ENCODE results near the gene CRYBA1. TPM values are rescaled to one million over a fixed set of nuclear protein-coding genes. Genes with fewer than 3 reads are reported as not detected.
A peak's percentile ranks its signal among the peaks of the same experiment; 100 is the strongest.
"Not testable (repeated sequence)": the region's sequence is repeated elsewhere in the genome, so short reads cannot be mapped to it uniquely, and the experiment has no call there.

Gene CRYBA1
- total RNA-seq (2022) (not detected in 2 replicates), Bru-seq, nascent RNA (not detected), BruChase-seq, experiment 1, labeled RNA remaining after a 6-hour chase (not detected), BruChase-seq, experiment 2, labeled RNA remaining after a 2-hour chase (not detected)
- long read RNA-seq, result 0 reads

GRCh38 chr17:29246628-29247027, at the start of gene CRYBA1:
Gene CRYBA1, plus strand, starts transcription at chr17:29246859. Its CDS starts 5 bp downstream, at chr17:29246864.
- H3K9me3 Mint-ChIP-seq (ENCODE audit: low read depth, unreplicated experiment), result no peaks in the 10 kb centered on the region
- DNase-seq, result no peak
- no peak within 1 kb of the TSS for H3K27ac Mint-ChIP-seq (ENCODE audit: unreplicated experiment)
- no peak within 1 kb of the TSS for H3K4me3 Mint-ChIP-seq (ENCODE audit: low read depth, unreplicated experiment)
- TF ChIP-seq CTCF (IDR thresholded peaks at IDR 0.05; ENCODE audit: unreplicated experiment), result no peak
- CTCF ChIA-PET, result no interaction called here
- H3K27me3 Mint-ChIP-seq (ENCODE audit: unreplicated experiment), result no peaks in the 10 kb centered on the region
- no TSS peak for BruUV-seq (replicated peaks)
- no peaks in the 10 kb centered on the region for H3K4me1 Mint-ChIP-seq (ENCODE audit: low read depth, unreplicated experiment)
- intact Hi-C loops (cut with micrococcal nuclease; ENCODE audit: unreplicated experiment), result no loop called here
- H3K36me3 Mint-ChIP-seq (ENCODE audit: insufficient read depth, unreplicated experiment), result no peaks in the 10 kb centered on the region

- no peaks in the 10 kb centered on the region for H3K9me3 Mint-ChIP-seq (ENCODE audit: low read depth, unreplicated experiment)
- H3K4me1 Mint-ChIP-seq (ENCODE audit: low read depth, unreplicated experiment), result peaks cover 17% of the 10 kb centered on the region
- intact Hi-C loops (cut with micrococcal nuclease; ENCODE audit: unreplicated experiment), result no loop called here
- H3K36me3 Mint-ChIP-seq (ENCODE audit: insufficient read depth, unreplicated experiment), result peaks cover 5% of the 10 kb centered on the region
- CTCF ChIA-PET, result interaction anchor here (1.3 kb wide), 1 partner anchor 73 kb away, joined by 3 read pairs; no protein-coding TSS in a partner anchor
- no peak for DNase-seq
- BruUV-seq (replicated peaks), result no TSS peak
- no peak overlapping the region for H3K27ac Mint-ChIP-seq (ENCODE audit: unreplicated experiment)
- peaks cover 26% of the 10 kb centered on the region for H3K27me3 Mint-ChIP-seq (ENCODE audit: unreplicated experiment)
- no peak for TF ChIP-seq CTCF (IDR thresholded peaks at IDR 0.05; ENCODE audit: unreplicated experiment)
- no peak overlapping the region for H3K4me3 Mint-ChIP-seq (ENCODE audit: low read depth, unreplicated experiment)
Measured at GRCh38 chr17:29197516-29198272, 49.0 kb upstream of the CRYBA1 start.

- CTCF ChIA-PET, result interaction anchor here (1.3 kb wide), 1 partner anchor 14 kb away, joined by 5 read pairs; no protein-coding TSS in a partner anchor
- not testable (repeated sequence) for H3K27ac Mint-ChIP-seq (ENCODE audit: unreplicated experiment)
Measured at GRCh38 chr17:29204068-29204804, 42.4 kb upstream of the CRYBA1 start.

GRCh38 chr17:29205047-29205446, 41.6 kb upstream of the CRYBA1 start:
- CTCF ChIA-PET, result no interaction called here
- TF ChIP-seq CTCF (IDR thresholded peaks at IDR 0.05; ENCODE audit: unreplicated experiment), result no peak

More at GRCh38 chr17:29204068-29204804, 42.4 kb upstream of the CRYBA1 start:
- intact Hi-C loops (cut with micrococcal nuclease; ENCODE audit: unreplicated experiment); DNase-seq; H3K36me3 Mint-ChIP-seq (ENCODE audit: insufficient read depth, unreplicated experiment); H3K9me3 Mint-ChIP-seq (ENCODE audit: low read depth, unreplicated experiment); BruUV-seq (replicated peaks): not testable (repeated sequence)
- Mint-ChIP-seq H3K27me3 (ENCODE audit: unreplicated experiment) (peaks cover 32% of the 10 kb centered on the region), H3K4me3 (ENCODE audit: low read depth, unreplicated experiment) (peak overlapping the region; percentile 22), H3K4me1 (ENCODE audit: low read depth, unreplicated experiment) (peaks cover 17% of the 10 kb centered on the region)

More at GRCh38 chr17:29205047-29205446, 41.6 kb upstream of the CRYBA1 start:
- intact Hi-C loops (cut with micrococcal nuclease; ENCODE audit: unreplicated experiment), result no loop called here
- no peak for DNase-seq
- Mint-ChIP-seq H3K36me3 (ENCODE audit: insufficient read depth, unreplicated experiment) (peaks cover 5% of the 10 kb centered on the region), H3K4me3 (ENCODE audit: low read depth, unreplicated experiment) (no peak overlapping the region), H3K27ac (ENCODE audit: unreplicated experiment) (no peak overlapping the region), H3K9me3 (ENCODE audit: low read depth, unreplicated experiment) (no peaks in the 10 kb centered on the region), H3K4me1 (ENCODE audit: low read depth, unreplicated experiment) (peaks cover 15% of the 10 kb centered on the region), H3K27me3 (ENCODE audit: unreplicated experiment) (peaks cover 32% of the 10 kb centered on the region)
- no TSS peak for BruUV-seq (replicated peaks)

All from Calu3 (cell line).